Measurements from ENCODE around the gene ENTPD8. TPM values are rescaled to one million over a fixed set of nuclear protein-coding genes. Genes with fewer than 3 reads are reported as not detected.

ENTPD8 gene
- total RNA-seq, 4 donors from 2014 or later = not detected

DNA sequence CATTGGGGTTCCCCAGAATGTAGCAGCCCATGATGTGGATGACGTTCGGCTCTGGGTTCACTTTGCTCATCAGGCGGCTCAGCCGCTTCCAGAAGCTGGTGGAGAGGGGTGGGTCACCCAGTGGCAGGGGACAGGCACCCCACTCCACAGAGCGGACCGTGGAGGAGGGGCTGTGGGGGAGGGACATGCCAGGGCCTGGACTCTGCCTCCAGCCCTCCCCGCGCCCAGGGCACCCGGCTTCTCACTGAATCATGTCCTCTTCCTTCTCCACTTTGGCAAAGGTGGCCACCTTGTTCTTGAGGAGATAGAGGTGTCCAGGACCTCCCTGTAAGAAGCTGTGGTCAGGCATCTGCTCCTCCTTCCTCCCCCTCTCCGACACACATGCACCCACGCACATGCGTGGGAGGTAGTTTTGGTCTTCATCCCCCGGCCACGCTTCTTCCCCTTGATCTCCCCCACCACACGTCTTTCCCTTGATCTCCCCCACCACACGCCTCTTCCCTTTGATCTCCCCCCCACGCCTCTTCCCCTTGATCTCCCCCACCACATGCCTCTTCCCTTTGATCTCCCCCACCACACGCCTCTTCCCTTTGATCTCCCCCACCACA lies 8.9 kb upstream of the ENTPD8 start:
- H3K27me3 ChIP-seq = no peaks in the 10 kb centered on the region
- WGBS, 2 donors = 79 to 85% methylated on average over 17 to 18 of the region's 18 CpGs
- TF ChIP-seq EP300 (IDR thresholded peaks at IDR 0.05) (no peak), POLR2A (IDR thresholded peaks at IDR 0.05) (no peak)
- TF ChIP-seq, protein P1, sequence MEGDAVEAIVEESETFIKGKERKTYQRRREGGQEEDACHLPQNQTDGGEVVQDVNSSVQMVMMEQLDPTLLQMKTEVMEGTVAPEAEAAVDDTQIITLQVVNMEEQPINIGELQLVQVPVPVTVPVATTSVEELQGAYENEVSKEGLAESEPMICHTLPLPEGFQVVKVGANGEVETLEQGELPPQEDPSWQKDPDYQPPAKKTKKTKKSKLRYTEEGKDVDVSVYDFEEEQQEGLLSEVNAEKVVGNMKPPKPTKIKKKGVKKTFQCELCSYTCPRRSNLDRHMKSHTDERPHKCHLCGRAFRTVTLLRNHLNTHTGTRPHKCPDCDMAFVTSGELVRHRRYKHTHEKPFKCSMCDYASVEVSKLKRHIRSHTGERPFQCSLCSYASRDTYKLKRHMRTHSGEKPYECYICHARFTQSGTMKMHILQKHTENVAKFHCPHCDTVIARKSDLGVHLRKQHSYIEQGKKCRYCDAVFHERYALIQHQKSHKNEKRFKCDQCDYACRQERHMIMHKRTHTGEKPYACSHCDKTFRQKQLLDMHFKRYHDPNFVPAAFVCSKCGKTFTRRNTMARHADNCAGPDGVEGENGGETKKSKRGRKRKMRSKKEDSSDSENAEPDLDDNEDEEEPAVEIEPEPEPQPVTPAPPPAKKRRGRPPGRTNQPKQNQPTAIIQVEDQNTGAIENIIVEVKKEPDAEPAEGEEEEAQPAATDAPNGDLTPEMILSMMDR (IDR thresholded peaks at IDR 0.05) = no peak
- H3K4me3 ChIP-seq = no peak overlapping the region
- peaks cover 0 to 44% (median 2%) of the 10 kb centered on the region in 3 donors for H3K36me3 ChIP-seq
- H3K9me3 ChIP-seq = no peaks in the 10 kb centered on the region
- peaks cover 0 to 40% (median 23%) of the 10 kb centered on the region in 4 donors for H3K4me1 ChIP-seq
- no peak overlapping the region for H3K27ac ChIP-seq
- DNase-seq (ENCODE audit: low spot score in 2 of 2) = no peak

DNA sequence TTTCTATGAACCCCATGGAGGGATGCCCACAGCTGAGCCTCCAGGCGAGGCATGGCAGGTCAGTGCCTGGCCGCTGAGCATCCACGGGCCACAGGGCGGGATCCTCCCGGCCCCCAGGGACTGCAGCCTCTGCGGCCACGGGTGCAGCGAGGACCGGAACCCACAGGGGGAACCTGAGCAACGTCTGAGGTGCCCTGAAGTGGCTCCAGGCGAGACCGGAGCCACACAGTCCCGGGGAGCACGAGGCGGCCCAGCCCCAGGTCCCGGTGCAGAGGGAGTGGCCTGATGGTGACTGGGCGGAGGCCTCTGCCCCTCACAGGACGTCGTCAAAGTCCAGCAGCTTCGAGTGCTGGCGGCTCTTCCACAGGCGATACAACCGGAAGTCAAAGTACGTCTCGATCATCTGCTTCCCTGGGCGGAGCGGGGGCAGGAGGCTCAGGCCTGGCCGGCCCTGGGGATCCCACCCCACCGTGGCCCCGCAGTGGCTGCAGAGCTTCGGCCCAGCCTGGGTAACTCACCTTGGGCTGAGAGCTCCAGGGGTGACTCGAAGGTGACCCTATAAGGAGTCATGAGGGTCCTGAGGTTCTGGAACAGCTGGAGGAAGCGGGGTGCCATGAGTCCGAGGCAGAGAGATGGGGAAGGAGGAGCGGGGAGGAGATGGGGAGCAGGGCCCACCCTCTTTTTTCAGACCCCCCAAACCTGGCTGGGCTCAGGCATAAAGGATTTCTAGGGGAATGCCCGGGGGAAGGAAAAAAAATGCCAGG lies 8.1 kb upstream of the ENTPD8 start:
- Histone ChIP-seq H3K36me3 (peaks cover 0 to 42% (median 2%) of the 10 kb centered on the region in 3 donors), H3K27ac (no peak overlapping the region), H3K4me3 (no peak overlapping the region), H3K4me1 (peaks cover 0 to 34% (median 15%) of the 10 kb centered on the region in 4 donors), H3K27me3 (no peaks in the 10 kb centered on the region), H3K9me3 (no peaks in the 10 kb centered on the region)
- no peak for TF ChIP-seq EP300 (IDR thresholded peaks at IDR 0.05)
- TF ChIP-seq POLR2A (IDR thresholded peaks at IDR 0.05) = no peak
- TF ChIP-seq, protein P1 (IDR thresholded peaks at IDR 0.05) = no peak
- no peak for DNase-seq (ENCODE audit: low spot score in 2 of 2)
- WGBS, 2 donors = 84 to 85% methylated on average over 24 to 31 of the region's 36 CpGs

GRCh38 chr9:137448602-137448962 lies 7.4 kb upstream of the ENTPD8 start:
- Histone ChIP-seq H3K27ac (no peak overlapping the region), H3K9me3 (no peaks in the 10 kb centered on the region), H3K4me1 (peaks cover 0 to 29% (median 12%) of the 10 kb centered on the region in 4 donors), H3K27me3 (peaks cover 0 to 5% of the 10 kb centered on the region in 2 donors), H3K36me3 (peaks cover 0 to 42% (median 2%) of the 10 kb centered on the region in 3 donors), H3K4me3 (no peak overlapping the region)
- DNase-seq (ENCODE audit: low spot score in 2 of 2) = no peak
- TF ChIP-seq EP300 (IDR thresholded peaks at IDR 0.05) = no peak
- no peak for TF ChIP-seq POLR2A (IDR thresholded peaks at IDR 0.05)
- TF ChIP-seq, protein P1 (IDR thresholded peaks at IDR 0.05) = no peak
- WGBS, 2 donors = 79 to 81% methylated on average over 13 to 16 of the region's 16 CpGs

DNA sequence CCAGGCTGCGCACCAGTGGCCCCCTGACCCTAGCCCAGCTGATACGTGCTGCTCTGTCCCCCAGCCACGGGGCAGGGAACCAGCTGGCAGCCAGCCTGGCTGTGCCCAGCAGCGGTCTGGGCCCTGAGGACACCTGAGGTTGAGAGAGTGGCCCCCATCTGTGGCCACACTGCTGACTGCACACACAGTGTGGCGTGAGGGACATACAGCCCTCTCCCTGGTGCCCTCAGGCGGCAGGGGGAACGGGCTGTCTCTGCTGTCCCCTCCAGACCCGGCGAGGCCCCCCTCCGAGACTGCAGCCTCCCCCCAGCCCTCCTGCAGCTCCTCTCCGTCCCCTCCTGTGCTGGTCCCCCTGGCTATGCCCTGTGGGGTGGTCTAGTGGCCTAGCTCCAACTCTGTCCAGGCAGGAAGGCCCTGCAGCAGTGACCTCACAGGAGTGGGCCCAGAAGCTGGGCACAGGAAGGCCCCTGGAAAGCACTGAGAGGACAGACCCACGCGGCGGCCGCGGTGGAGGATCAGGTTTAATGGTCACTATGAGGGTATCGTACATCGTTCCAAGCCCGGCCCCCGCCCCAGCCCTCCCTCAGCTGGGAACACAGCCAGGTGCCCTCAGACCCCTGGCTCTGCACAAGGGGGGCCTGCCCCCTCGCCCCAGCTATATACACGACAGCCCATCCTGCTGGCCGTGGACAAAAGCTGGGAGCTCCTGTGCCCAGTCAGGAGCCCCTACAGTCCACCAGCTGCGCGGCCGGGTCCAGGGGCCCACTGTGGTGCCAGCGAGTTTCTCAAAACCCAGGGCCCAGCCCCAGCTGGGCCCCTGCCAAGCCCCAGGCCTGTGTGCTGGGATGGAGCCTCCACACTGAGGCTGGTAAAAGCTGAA lies 6.8 kb upstream of the ENTPD8 start:
- no peak for DNase-seq (ENCODE audit: low spot score in 2 of 2)
- Histone ChIP-seq H3K4me3 (no peak overlapping the region), H3K27me3 (peaks cover 0 to 11% of the 10 kb centered on the region in 2 donors), H3K36me3 (peaks cover 0 to 36% (median 2%) of the 10 kb centered on the region in 3 donors), H3K27ac (no peak overlapping the region), H3K9me3 (no peaks in the 10 kb centered on the region), H3K4me1 (peaks cover 0 to 25% (median 6%) of the 10 kb centered on the region in 4 donors)
- 57 to 83% methylated on average over 7 to 22 of the region's 27 CpGs for WGBS, 2 donors
- TF ChIP-seq POLR2A (IDR thresholded peaks at IDR 0.05) = no peak
- TF ChIP-seq, protein P1 (IDR thresholded peaks at IDR 0.05) = no peak
- TF ChIP-seq EP300 (IDR thresholded peaks at IDR 0.05) = no peak
